ENCODE results near the gene ZNF511. TPM values are rescaled to one million over a fixed set of nuclear protein-coding genes. Genes with fewer than 3 reads are reported as not detected.

ZNF511 gene
- total RNA-seq, 2 experiments from 2014 or later = 68.8 to 95.0 TPM

GRCh38 chr10:133341983-133342382 lies 33.3 kb downstream of the ZNF511 start:
- Histone ChIP-seq H3K4me2 (ENCODE audit: low read length) (no peak overlapping the region), H3K79me2 (ENCODE audit: insufficient read depth, low read depth, low read length) (no peaks in the 10 kb centered on the region), H3K9me2 (ENCODE audit: insufficient read depth, low read length) (no peaks in the 10 kb centered on the region), H3K9me3 (ENCODE audit: low read length) (no peaks in the 10 kb centered on the region; the same call in 1 of the 2 replicates), H3K36me3 (ENCODE audit: insufficient read depth, low read length) (no peaks in the 10 kb centered on the region), H3K27ac (ENCODE audit: low read depth, low read length, poor library complexity, severe bottlenecking) (no peak overlapping the region), H4K20me1 (ENCODE audit: insufficient read depth, low read length) (no peaks in the 10 kb centered on the region), H3K4me1 (ENCODE audit: insufficient read depth, low read length, poor library complexity, severe bottlenecking) (no peaks in the 10 kb centered on the region), H2AFZ (ENCODE audit: low read length) (no peak overlapping the region), H3K4me3 (ENCODE audit: low read depth, low read length, poor library complexity, severe bottlenecking) (no peak overlapping the region)
- intact Hi-C loops (cut with micrococcal nuclease; ENCODE audit: unreplicated experiment) = no loop called here
- BruUV-seq (replicated peaks) = no TSS peak
- CTCF ChIA-PET (ENCODE audit: unreplicated experiment) = no interaction called here
- DNase-seq (ENCODE audit: low spot score) = no peak
- POLR2A ChIA-PET = no interaction called here
- no peak for TF ChIP-seq EZH2phosphoT487 (IDR thresholded peaks at IDR 0.05; ENCODE audit: borderline replicate concordance, low read depth, low read length)
- TF ChIP-seq CTCF (conservative IDR thresholded peaks at IDR 0.05; ENCODE audit: low read length) = no peak

- DNase-seq (ENCODE audit: low spot score) = no peak
- POLR2A ChIA-PET = interaction anchor here (0.6 kb wide), 1 partner anchor 43 kb away, joined by 3 read pairs; no protein-coding TSS in a partner anchor
- Histone ChIP-seq H3K9me2 (ENCODE audit: insufficient read depth, low read length) (no peaks in the 10 kb centered on the region), H3K4me2 (ENCODE audit: low read length) (no peak overlapping the region), H3K27ac (ENCODE audit: low read depth, low read length, poor library complexity, severe bottlenecking) (no peak overlapping the region), H2AFZ (ENCODE audit: low read length) (no peak overlapping the region), H3K36me3 (ENCODE audit: insufficient read depth, low read length) (no peaks in the 10 kb centered on the region), H3K9me3 (ENCODE audit: low read length) (no peaks in the 10 kb centered on the region; the same call in 1 of the 2 replicates), H3K79me2 (ENCODE audit: insufficient read depth, low read depth, low read length) (no peaks in the 10 kb centered on the region), H4K20me1 (ENCODE audit: insufficient read depth, low read length) (no peaks in the 10 kb centered on the region), H3K4me1 (ENCODE audit: insufficient read depth, low read length, poor library complexity, severe bottlenecking) (no peaks in the 10 kb centered on the region), H3K4me3 (ENCODE audit: low read depth, low read length, poor library complexity, severe bottlenecking) (no peak overlapping the region)
- TF ChIP-seq EZH2phosphoT487 (IDR thresholded peaks at IDR 0.05; ENCODE audit: borderline replicate concordance, low read depth, low read length) (no peak), CTCF (conservative IDR thresholded peaks at IDR 0.05; ENCODE audit: low read length) (no peak)
- CTCF ChIA-PET (ENCODE audit: unreplicated experiment) = no interaction called here
- BruUV-seq (replicated peaks) = no TSS peak
- intact Hi-C loops (cut with micrococcal nuclease; ENCODE audit: unreplicated experiment) = no loop called here
Measured at GRCh38 chr10:133342942-133343341, 34.2 kb downstream of the ZNF511 start.

- no peaks in the 10 kb centered on the region for H3K79me2 ChIP-seq (ENCODE audit: insufficient read depth, low read depth, low read length)
- no peak overlapping the region for H3K4me2 ChIP-seq (ENCODE audit: low read length)
- H3K27ac ChIP-seq (ENCODE audit: low read depth, low read length, poor library complexity, severe bottlenecking) = no peak overlapping the region
- no peak overlapping the region for H3K4me3 ChIP-seq (ENCODE audit: low read depth, low read length, poor library complexity, severe bottlenecking)
- no peak for DNase-seq (ENCODE audit: low spot score)
- H2AFZ ChIP-seq (ENCODE audit: low read length) = no peak overlapping the region
- no peaks in the 10 kb centered on the region for H4K20me1 ChIP-seq (ENCODE audit: insufficient read depth, low read length)
- TF ChIP-seq EZH2phosphoT487 (IDR thresholded peaks at IDR 0.05; ENCODE audit: borderline replicate concordance, low read depth, low read length) (no peak), CTCF (conservative IDR thresholded peaks at IDR 0.05; ENCODE audit: low read length) (no peak)
- POLR2A ChIA-PET = interaction anchor here (0.6 kb wide), 2 partner anchors 20 to 43 kb away, joined by 3 read pairs; no protein-coding TSS in a partner anchor
- no peaks in the 10 kb centered on the region; the same call in 1 of the 2 replicates for H3K9me3 ChIP-seq (ENCODE audit: low read length)
- no peaks in the 10 kb centered on the region for H3K4me1 ChIP-seq (ENCODE audit: insufficient read depth, low read length, poor library complexity, severe bottlenecking)
- H3K9me2 ChIP-seq (ENCODE audit: insufficient read depth, low read length) = no peaks in the 10 kb centered on the region
- BruUV-seq (replicated peaks) = no TSS peak
- no peaks in the 10 kb centered on the region for H3K36me3 ChIP-seq (ENCODE audit: insufficient read depth, low read length)
- CTCF ChIA-PET (ENCODE audit: unreplicated experiment) = no interaction called here
- intact Hi-C loops (cut with micrococcal nuclease; ENCODE audit: unreplicated experiment) = no loop called here
Measured at GRCh38 chr10:133343558-133343957, 34.8 kb downstream of the ZNF511 start.

All from OCI-LY7 (cell line).